PC-3 (cell line): ENCODE measurements around the gene GPX3. TPM values are rescaled to one million over a fixed set of nuclear protein-coding genes. Genes with fewer than 3 reads are reported as not detected.

ENCODE experiments used
- ATAC-seq: fragments of 200-7000 bp; cut with Tn5 transposase; 2 replicates; pipeline ENCODE4 v1.9.1; 2020; ENCODE audit warnings: mild to moderate bottlenecking, moderate library complexity
- BruUV-seq: library from RNA; stranded (reverse); fragments of 400-500 nt; replicated peaks from 2 replicates; lab custom pipeline; 2021; lab: Mats Ljungman, UMichigan
- CTCF ChIA-PET: fragments of 300-600 bp; sonication (Branson Sonifier 250); formaldehyde crosslinking; loops from one replicate; lab custom pipeline; 2022; ENCODE audit warnings: antibody characterized with exemption; lab: Charles Lee
- POLR2A ChIA-PET: fragments of 300-600 bp; sonication (Branson Sonifier 250); formaldehyde crosslinking; loops from one replicate; lab custom pipeline; 2022; ENCODE audit warnings: antibody characterized with exemption; ENCODE audit not compliant: unreplicated experiment; lab: Charles Lee
- DNase-seq: peaks from one replicate; pipeline ENCODE4 v3.0.0-alpha.2; 2015
- H2AFZ ChIP-seq: fragments of 300-600 bp; sonication (generic); 2 replicates; pipeline ENCODE4 v1.6.0; 2016; ENCODE audit warnings: antibody characterized with exemption, low read length
- H3F3A ChIP-seq: fragments of 300-600 bp; sonication (generic); one replicate; pipeline ENCODE4 v1.6.0; 2017; ENCODE audit warnings: antibody characterized with exemption, low read length, control low read depth, mild to moderate bottlenecking; ENCODE audit not compliant: unreplicated experiment
- H3K27ac ChIP-seq: fragments of 300-600 bp; sonication (generic); 2 replicates; pipeline ENCODE4 v1.5.1; 2016; ENCODE audit warnings: mild to moderate bottlenecking, low read length
- H3K27me3 ChIP-seq: fragments of 300-600 bp; sonication (generic); 2 replicates; pipeline ENCODE4 v1.6.1; 2016; ENCODE audit warnings: low read length, mixed read lengths
- H3K36me3 ChIP-seq: fragments of 300-600 bp; sonication (generic); 2 replicates; pipeline ENCODE4 v1.6.1; 2016; ENCODE audit warnings: low read depth, mixed run types, low read length, mixed read lengths
- H3K4me1 ChIP-seq: fragments of 300-600 bp; sonication (generic); 2 replicates; pipeline ENCODE4 v1.5.1; 2016; ENCODE audit warnings: low read length; ENCODE audit not compliant: insufficient read depth
- H3K4me2 ChIP-seq: fragments of 300-600 bp; sonication (generic); 2 replicates; pipeline ENCODE4 v1.6.0; 2016; ENCODE audit warnings: low read length
- H3K4me3 ChIP-seq: fragments of 300-600 bp; sonication (generic); 2 replicates; pipeline ENCODE4 v1.5.1; 2016; ENCODE audit warnings: mild to moderate bottlenecking, low read length, mixed read lengths
- H3K79me2 ChIP-seq: fragments of 300-600 bp; sonication (generic); 2 replicates; pipeline ENCODE4 v1.6.1; 2017; ENCODE audit warnings: low read length, mixed read lengths
- H3K9ac ChIP-seq: fragments of 300-600 bp; sonication (generic); 2 replicates; pipeline ENCODE4 v1.6.0; 2016; ENCODE audit warnings: mild to moderate bottlenecking, low read length
- H3K9me2 ChIP-seq: fragments of 300-600 bp; sonication (generic); replicated peaks from 2 replicates; pipeline ENCODE4 v1.6.1; 2016; ENCODE audit warnings: mixed run types, low read length, mixed read lengths
- H3K9me3 ChIP-seq: fragments of 300-600 bp; sonication (generic); 2 replicates; pipeline ENCODE4 v1.6.1; 2016; ENCODE audit warnings: low read length, mixed read lengths
- H4K20me1 ChIP-seq: fragments of 300-600 bp; sonication (generic); 2 replicates; pipeline ENCODE4 v1.6.1; 2016; ENCODE audit warnings: low read length, mixed read lengths
- CTCF ChIP-seq: fragments of 300-600 bp; sonication (generic); conservative IDR thresholded peaks from 2 replicates; pipeline ENCODE4 v1.5.1; 2017; ENCODE audit warnings: antibody characterized with exemption, low read depth, mild to moderate bottlenecking, low read length
- EZH2 ChIP-seq: fragments of 300-600 bp; sonication (generic); IDR thresholded peaks from one replicate; pipeline ENCODE4 v1.6.1; 2017; ENCODE audit warnings: antibody characterized with exemption, mild to moderate bottlenecking, low read length; ENCODE audit not compliant: unreplicated experiment
- EZH2phosphoT487 ChIP-seq: fragments of 300-600 bp; sonication (generic); IDR thresholded peaks from 2 replicates; pipeline ENCODE4 v1.6.1; 2018; ENCODE audit warnings: mild to moderate bottlenecking, antibody characterized with exemption, low read length, borderline replicate concordance
- intact Hi-C: fragments of 100-400 bp; cut with micrococcal nuclease; formaldehyde crosslinking; loops from 2 replicates; pipeline ENCODE4 v1.9.0; 2023
- total RNA-seq: library from RNA; depleted of rRNA; stranded (reverse); fragments of >200 nt; gene quantifications from 2 replicates; pipeline ENCODE4 v1.2.3, GENCODE V29; 2014

The GPX3 gene
- total RNA-seq, 1 experiment from 2014 or later: not detected

GRCh38 chr5:151026679-151027078 is 6.3 kb downstream of the GPX3 start:
- Histone ChIP-seq H3F3A (no peaks in the 10 kb centered on the region), H3K9ac (no peak overlapping the region), H3K9me2 (no peaks in the 10 kb centered on the region), H3K4me3 (no peak overlapping the region), H3K79me2 (no peaks in the 10 kb centered on the region), H3K4me1 (peaks cover 31% of the 10 kb centered on the region), H3K36me3 (peaks cover 27% of the 10 kb centered on the region), H4K20me1 (no peaks in the 10 kb centered on the region), H2AFZ (no peak overlapping the region), H3K27ac (no peak overlapping the region), H3K27me3 (no peaks in the 10 kb centered on the region), H3K4me2 (no peak overlapping the region), H3K9me3 (no peaks in the 10 kb centered on the region)
- DNase-seq (no peak), ATAC-seq (no peak)
- ChIA-PET POLR2A (no interaction called here), CTCF (no interaction called here)
- no peak for TF ChIP-seq CTCF
- no peak for TF ChIP-seq EZH2
- TF ChIP-seq EZH2phosphoT487: no peak
- no TSS peak for BruUV-seq
- intact Hi-C loops: no loop called here

DNA sequence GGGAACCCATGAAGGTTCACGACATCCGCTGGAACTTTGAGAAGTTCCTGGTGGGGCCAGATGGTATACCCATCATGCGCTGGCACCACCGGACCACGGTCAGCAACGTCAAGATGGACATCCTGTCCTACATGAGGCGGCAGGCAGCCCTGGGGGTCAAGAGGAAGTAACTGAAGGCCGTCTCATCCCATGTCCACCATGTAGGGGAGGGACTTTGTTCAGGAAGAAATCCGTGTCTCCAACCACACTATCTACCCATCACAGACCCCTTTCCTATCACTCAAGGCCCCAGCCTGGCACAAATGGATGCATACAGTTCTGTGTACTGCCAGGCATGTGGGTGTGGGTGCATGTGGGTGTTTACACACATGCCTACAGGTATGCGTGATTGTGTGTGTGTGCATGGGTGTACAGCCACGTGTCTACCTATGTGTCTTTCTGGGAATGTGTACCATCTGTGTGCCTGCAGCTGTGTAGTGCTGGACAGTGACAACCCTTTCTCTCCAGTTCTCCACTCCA is 7.6 kb downstream of the GPX3 start:
- Histone ChIP-seq H3F3A (no peaks in the 10 kb centered on the region), H2AFZ (no peak overlapping the region), H3K79me2 (no peaks in the 10 kb centered on the region), H3K36me3 (peaks cover 35% of the 10 kb centered on the region), H4K20me1 (no peaks in the 10 kb centered on the region), H3K9ac (no peak overlapping the region), H3K27me3 (no peaks in the 10 kb centered on the region), H3K4me3 (no peak overlapping the region), H3K27ac (no peak overlapping the region), H3K9me3 (no peaks in the 10 kb centered on the region), H3K4me2 (no peak overlapping the region), H3K9me2 (no peaks in the 10 kb centered on the region), H3K4me1 (peaks cover 20% of the 10 kb centered on the region)
- no peak for TF ChIP-seq CTCF
- no peak for TF ChIP-seq EZH2phosphoT487
- TF ChIP-seq EZH2: no peak
- ChIA-PET CTCF (no interaction called here), POLR2A (no interaction called here)
- DNase-seq: no peak
- intact Hi-C loops: no loop called here
- no TSS peak for BruUV-seq
- ATAC-seq: no peak

DNA sequence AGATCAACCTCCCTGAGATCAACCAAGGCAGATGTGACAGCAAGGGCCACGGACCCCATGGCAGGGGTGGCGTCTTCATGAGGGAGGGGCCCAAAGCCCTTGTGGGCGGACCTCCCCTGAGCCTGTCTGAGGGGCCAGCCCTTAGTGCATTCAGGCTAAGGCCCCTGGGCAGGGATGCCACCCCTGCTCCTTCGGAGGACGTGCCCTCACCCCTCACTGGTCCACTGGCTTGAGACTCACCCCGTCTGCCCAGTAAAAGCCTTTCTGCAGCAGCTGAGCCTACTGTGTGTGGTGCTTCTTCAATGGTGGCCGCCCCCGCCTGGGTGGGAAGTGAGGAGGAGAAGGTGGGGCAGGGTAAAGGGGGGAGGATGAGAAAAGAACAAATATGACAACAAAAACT is 8.3 kb downstream of the GPX3 start:
- H3K9me3 ChIP-seq: no peaks in the 10 kb centered on the region
- H2AFZ ChIP-seq: no peak overlapping the region
- intact Hi-C loops: no loop called here
- peaks cover 38% of the 10 kb centered on the region for H3K36me3 ChIP-seq
- peaks cover 13% of the 10 kb centered on the region for H3K4me1 ChIP-seq
- no TSS peak for BruUV-seq
- no peak overlapping the region for H3K4me3 ChIP-seq
- H3K27me3 ChIP-seq: no peaks in the 10 kb centered on the region
- H3F3A ChIP-seq: no peaks in the 10 kb centered on the region
- POLR2A ChIA-PET: no interaction called here
- no peaks in the 10 kb centered on the region for H3K79me2 ChIP-seq
- H3K9ac ChIP-seq: no peak overlapping the region
- no peaks in the 10 kb centered on the region for H4K20me1 ChIP-seq
- CTCF ChIA-PET: no interaction called here
- no peak overlapping the region for H3K27ac ChIP-seq
- ATAC-seq (no peak), DNase-seq (no peak)
- H3K9me2 ChIP-seq: no peaks in the 10 kb centered on the region
- TF ChIP-seq EZH2phosphoT487 (no peak), EZH2 (no peak), CTCF (no peak)
- H3K4me2 ChIP-seq: no peak overlapping the region
